Caco-2 (cell line): ENCODE results near the gene BMP7. TPM values are rescaled to one million over a fixed set of nuclear protein-coding genes. Genes with fewer than 3 reads are reported as not detected.

Source experiments
- BruUV-seq: library from RNA; stranded (reverse); fragments of 400-500 nt; replicated peaks from 2 replicates; lab custom pipeline; 2021; lab: Mats Ljungman, UMichigan
- CTCF ChIA-PET: fragments of 300-600 bp; sonication (Branson Sonifier 250); formaldehyde crosslinking; loops from one replicate; lab custom pipeline; 2022; ENCODE audit warnings: antibody characterized with exemption; lab: Charles Lee
- POLR2A ChIA-PET: fragments of 300-600 bp; sonication (Branson Sonifier 250); formaldehyde crosslinking; loops from one replicate; lab custom pipeline; 2022; ENCODE audit warnings: antibody characterized with exemption; lab: Charles Lee
- DNase-seq, 2 experiments: peaks; one replicate each; pipeline versions ENCODE4 v3.0.0 to v3.0.0-alpha.2; 2020 to 2022
- H3K27me3 ChIP-seq: replicated peaks from 2 replicates; pipeline ENCODE4 v1.6.0; 2011; ENCODE audit warnings: low read length; ENCODE audit not compliant: control insufficient read depth, insufficient read depth
- H3K36me3 ChIP-seq: 2 replicates; pipeline ENCODE4 v1.5.1; 2011; ENCODE audit warnings: low read length; ENCODE audit not compliant: control insufficient read depth, insufficient read depth
- H3K4me1 ChIP-seq: fragments of 250-450 bp; sonication (Bioruptor Pico); 2 replicates; pipeline ENCODE4 v1.5.1; 2020; ENCODE audit warnings: mild to moderate bottlenecking
- H3K4me3 ChIP-seq: 2 replicates; pipeline ENCODE4 v1.5.1; 2011; ENCODE audit warnings: low read depth, mild to moderate bottlenecking, control low read depth, low read length
- H3K9me3 ChIP-seq: fragments of 250-450 bp; sonication (Bioruptor Pico); 2 replicates; pipeline ENCODE4 v1.5.1; 2020; ENCODE audit warnings: mild to moderate bottlenecking, moderate library complexity
- H3K27ac Mint-ChIP-seq: one replicate; pipeline ENCODE4 v1.8.0; 2022; ENCODE audit warnings: mixed read lengths; ENCODE audit not compliant: unreplicated experiment
- H3K27me3 Mint-ChIP-seq: one replicate; pipeline ENCODE4 v1.8.0; 2022; ENCODE audit warnings: mixed read lengths; ENCODE audit not compliant: insufficient read depth, unreplicated experiment
- H3K36me3 Mint-ChIP-seq: one replicate; pipeline ENCODE4 v1.8.0; 2022; ENCODE audit warnings: mild to moderate bottlenecking, mixed read lengths; ENCODE audit not compliant: insufficient read depth, unreplicated experiment
- H3K4me1 Mint-ChIP-seq: one replicate; pipeline ENCODE4 v1.8.0; 2022; ENCODE audit warnings: low read depth, mixed read lengths; ENCODE audit not compliant: unreplicated experiment
- H3K4me3 Mint-ChIP-seq: one replicate; pipeline ENCODE4 v1.8.0; 2022; ENCODE audit warnings: mild to moderate bottlenecking, moderate library complexity, mixed read lengths; ENCODE audit not compliant: unreplicated experiment
- H3K9me3 Mint-ChIP-seq: one replicate; pipeline ENCODE4 v1.8.0; 2022; ENCODE audit warnings: mixed read lengths; ENCODE audit not compliant: unreplicated experiment
- intact Hi-C: fragments of 100-400 bp; cut with micrococcal nuclease; formaldehyde crosslinking; loops from one replicate; pipeline ENCODE4 v1.10.0; 2022; ENCODE audit not compliant: unreplicated experiment
- total RNA-seq: library from RNA; stranded (reverse); gene quantifications from 2 replicates; pipeline ENCODE4 v1.2.3, GENCODE V29; 2022
- TF ChIP-seq, protein P1 (sequence below), 2 experiments: fragments of 200-600 bp in 1 of 2; IDR thresholded peaks; 1 replicate in 1 of 2; 2 replicates in 1 of 2; pipeline versions ENCODE4 v1.5.1 to v1.8.0; 2011 to 2022; ENCODE audit warnings: antibody characterized with exemption in 1 of 2, control low read depth in 1 of 2, inconsistent platforms in 1 of 2, low read depth in 1 of 2, low read length in 1 of 2, mild to moderate bottlenecking in 1 of 2, moderate library complexity in 1 of 2; ENCODE audit not compliant: insufficient read depth in 1 of 2, severe bottlenecking in 1 of 2, unreplicated experiment in 1 of 2

BMP7 gene
- total RNA-seq, 1 experiment from 2014 or later = 317 TPM

DNA sequence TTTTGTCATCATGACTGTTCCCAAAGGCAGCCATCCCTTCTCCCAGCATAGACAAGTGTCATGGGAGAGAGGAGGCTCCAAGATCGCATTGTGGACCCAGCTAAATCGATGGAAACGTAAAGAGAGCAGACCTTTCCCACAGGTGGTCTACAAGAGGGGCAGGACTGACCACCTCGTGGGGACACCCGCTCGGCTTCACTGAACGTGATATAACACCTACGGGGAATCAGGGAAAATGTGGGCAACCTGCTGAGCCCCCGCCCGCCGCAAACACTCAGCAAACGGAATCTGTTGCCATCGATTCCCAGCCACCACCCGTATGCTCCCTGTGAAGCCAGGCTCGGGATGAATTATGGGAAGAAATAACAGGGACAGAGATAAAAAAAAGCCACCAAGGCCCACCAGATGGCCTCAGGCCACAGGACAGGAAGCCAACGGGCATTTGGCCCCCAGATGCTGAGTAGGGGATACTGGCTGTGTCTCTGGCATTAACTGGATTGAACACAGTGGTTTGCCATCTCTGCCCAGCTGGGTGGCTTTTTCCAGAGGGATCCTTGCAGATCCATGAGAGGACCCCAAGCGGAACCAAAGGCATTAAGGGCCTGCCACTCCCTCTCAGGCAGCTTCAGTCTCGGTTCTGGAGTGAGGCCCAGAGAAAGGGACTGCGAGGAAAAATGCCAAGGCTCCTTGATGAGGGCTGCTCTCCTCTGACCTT lies 44.4 kb downstream of the BMP7 start:
- CTCF ChIA-PET = interaction anchor here (0.6 to 4.2 kb wide), 5 partner anchors 104 to 204 kb away, joined by 3 to 39 read pairs (median 5); no protein-coding TSS in a partner anchor
- H3K36me3 Mint-ChIP-seq = peaks cover 46% of the 10 kb centered on the region
- H3K27ac Mint-ChIP-seq = no peak overlapping the region
- no peaks in the 10 kb centered on the region for H3K27me3 ChIP-seq
- no TSS peak for BruUV-seq
- H3K4me1 Mint-ChIP-seq = no peaks in the 10 kb centered on the region
- no peak for DNase-seq
- intact Hi-C loops = no loop called here
- H3K9me3 Mint-ChIP-seq = peaks cover 5% of the 10 kb centered on the region
- POLR2A ChIA-PET = no interaction called here
- H3K4me3 Mint-ChIP-seq = no peak overlapping the region
- H3K36me3 ChIP-seq = peaks cover 8% of the 10 kb centered on the region
- H3K27me3 Mint-ChIP-seq = no peaks in the 10 kb centered on the region
- no peak overlapping the region for H3K4me3 ChIP-seq
- peaks cover 7% of the 10 kb centered on the region; the same call in 1 of the 2 replicates for H3K9me3 ChIP-seq
- H3K4me1 ChIP-seq = no peaks in the 10 kb centered on the region
- TF ChIP-seq, protein P1, sequence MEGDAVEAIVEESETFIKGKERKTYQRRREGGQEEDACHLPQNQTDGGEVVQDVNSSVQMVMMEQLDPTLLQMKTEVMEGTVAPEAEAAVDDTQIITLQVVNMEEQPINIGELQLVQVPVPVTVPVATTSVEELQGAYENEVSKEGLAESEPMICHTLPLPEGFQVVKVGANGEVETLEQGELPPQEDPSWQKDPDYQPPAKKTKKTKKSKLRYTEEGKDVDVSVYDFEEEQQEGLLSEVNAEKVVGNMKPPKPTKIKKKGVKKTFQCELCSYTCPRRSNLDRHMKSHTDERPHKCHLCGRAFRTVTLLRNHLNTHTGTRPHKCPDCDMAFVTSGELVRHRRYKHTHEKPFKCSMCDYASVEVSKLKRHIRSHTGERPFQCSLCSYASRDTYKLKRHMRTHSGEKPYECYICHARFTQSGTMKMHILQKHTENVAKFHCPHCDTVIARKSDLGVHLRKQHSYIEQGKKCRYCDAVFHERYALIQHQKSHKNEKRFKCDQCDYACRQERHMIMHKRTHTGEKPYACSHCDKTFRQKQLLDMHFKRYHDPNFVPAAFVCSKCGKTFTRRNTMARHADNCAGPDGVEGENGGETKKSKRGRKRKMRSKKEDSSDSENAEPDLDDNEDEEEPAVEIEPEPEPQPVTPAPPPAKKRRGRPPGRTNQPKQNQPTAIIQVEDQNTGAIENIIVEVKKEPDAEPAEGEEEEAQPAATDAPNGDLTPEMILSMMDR (IDR thresholded peaks at IDR 0.05; ENCODE audit: insufficient read depth in 1 of 2, low read depth in 1 of 2, low read length in 1 of 2, severe bottlenecking in 1 of 2, unreplicated experiment in 1 of 2) = no peak

DNA sequence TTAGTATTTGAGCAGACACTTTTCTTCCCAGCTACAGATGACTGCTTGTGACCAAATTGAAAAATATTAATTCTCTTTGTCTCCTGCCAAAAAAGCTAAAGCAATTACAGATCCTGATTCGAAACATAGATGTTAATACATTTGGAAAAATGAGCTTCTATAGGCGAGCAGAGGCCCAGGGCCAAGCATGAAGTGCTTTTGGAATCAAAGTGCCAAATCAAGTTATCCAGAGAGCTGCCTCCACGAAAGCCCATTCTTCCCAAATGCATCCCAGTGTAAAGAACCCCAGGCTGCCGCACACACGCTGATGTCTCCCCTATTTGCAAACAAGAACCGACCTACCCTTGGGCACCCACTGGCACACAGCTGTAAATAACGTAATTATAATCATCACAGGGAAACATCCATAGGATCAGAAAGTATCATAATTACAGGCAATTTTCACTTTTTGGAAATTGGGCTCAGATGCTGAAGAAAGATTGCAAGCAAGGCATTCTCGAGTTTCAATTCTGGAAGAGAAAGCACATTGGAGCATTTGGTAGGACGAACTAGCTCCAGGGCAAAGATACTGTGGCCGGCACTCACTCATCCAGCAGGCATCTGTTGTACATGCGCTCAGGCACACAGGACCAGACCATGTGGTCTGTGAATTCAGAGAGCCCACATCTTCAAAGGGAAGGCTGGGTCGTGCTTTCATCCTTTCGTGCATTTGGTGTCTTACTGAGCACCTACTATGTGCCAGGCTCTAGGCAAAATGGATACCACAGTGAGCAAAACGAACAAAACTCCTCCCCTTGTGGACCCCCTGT lies 45.9 kb downstream of the BMP7 start:
- intact Hi-C loops = no loop called here
- CTCF ChIA-PET = interaction anchor here (0.7 to 1.8 kb wide), 2 partner anchors 115 to 388 kb away, joined by 3 to 5 read pairs; no protein-coding TSS in a partner anchor
- no TSS peak for BruUV-seq
- H3K36me3 Mint-ChIP-seq = peaks cover 42% of the 10 kb centered on the region
- no peak overlapping the region for H3K27ac Mint-ChIP-seq
- no peaks in the 10 kb centered on the region for H3K27me3 Mint-ChIP-seq
- H3K4me3 Mint-ChIP-seq = no peak overlapping the region
- H3K4me1 Mint-ChIP-seq = no peaks in the 10 kb centered on the region
- Histone ChIP-seq H3K36me3 (peaks cover 8% of the 10 kb centered on the region), H3K4me1 (no peaks in the 10 kb centered on the region), H3K27me3 (no peaks in the 10 kb centered on the region), H3K4me3 (no peak overlapping the region), H3K9me3 (peaks cover 7% of the 10 kb centered on the region; the same call in 1 of the 2 replicates)
- DNase-seq = no peak
- H3K9me3 Mint-ChIP-seq = peaks cover 5% of the 10 kb centered on the region
- POLR2A ChIA-PET = no interaction called here
- TF ChIP-seq, protein P1 (IDR thresholded peaks at IDR 0.05; ENCODE audit: insufficient read depth in 1 of 2, low read depth in 1 of 2, low read length in 1 of 2, severe bottlenecking in 1 of 2, unreplicated experiment in 1 of 2) = no peak

DNA sequence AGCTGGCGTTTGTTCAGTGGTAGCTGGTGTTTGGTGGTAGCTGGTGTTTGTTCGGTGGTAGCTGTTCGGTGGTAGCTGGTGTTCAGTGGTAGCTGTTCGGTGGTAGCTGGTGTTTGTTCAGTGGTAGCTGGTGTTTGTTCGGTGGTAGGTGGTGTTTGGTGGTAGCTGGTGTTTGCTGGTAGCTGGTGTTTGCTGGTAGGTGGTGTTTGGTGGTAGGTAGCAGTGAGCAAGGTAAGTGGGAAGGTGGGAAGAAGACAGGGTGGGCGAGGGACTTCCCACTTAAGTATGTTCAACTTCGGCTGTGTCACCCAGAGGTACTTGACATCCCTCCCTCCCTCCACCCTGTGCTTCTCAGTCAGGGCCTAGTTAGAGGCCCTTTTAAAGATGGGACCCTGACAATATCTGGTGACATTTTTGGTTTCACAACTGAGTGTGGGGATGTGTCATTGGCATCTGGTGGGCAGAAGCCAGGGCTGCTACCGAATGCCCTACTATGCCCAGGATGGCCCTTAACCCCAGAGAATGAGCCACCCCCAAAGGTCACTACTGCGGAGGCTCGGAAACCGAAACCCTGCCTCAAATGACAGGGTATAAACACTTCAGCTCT lies 47.3 kb downstream of the BMP7 start:
- Mint-ChIP-seq H3K9me3 (peaks cover 5% of the 10 kb centered on the region), H3K27ac (no peak overlapping the region), H3K4me1 (no peaks in the 10 kb centered on the region), H3K36me3 (peaks cover 40% of the 10 kb centered on the region), H3K4me3 (no peak overlapping the region), H3K27me3 (no peaks in the 10 kb centered on the region)
- intact Hi-C loops = no loop called here
- TF ChIP-seq, protein P1 (IDR thresholded peaks at IDR 0.05; ENCODE audit: insufficient read depth in 1 of 2, low read depth in 1 of 2, low read length in 1 of 2, severe bottlenecking in 1 of 2, unreplicated experiment in 1 of 2) = no peak
- no peak overlapping the region for H3K4me3 ChIP-seq
- no peaks in the 10 kb centered on the region for H3K27me3 ChIP-seq
- no peaks in the 10 kb centered on the region for H3K4me1 ChIP-seq
- no TSS peak for BruUV-seq
- peaks cover 7% of the 10 kb centered on the region; the same call in 1 of the 2 replicates for H3K9me3 ChIP-seq
- H3K36me3 ChIP-seq = peaks cover 7% of the 10 kb centered on the region
- ChIA-PET CTCF (interaction anchor here (2.3 kb wide), 1 partner anchor 113 kb away, joined by 10 read pairs; no protein-coding TSS in a partner anchor), POLR2A (no interaction called here)
- no peak for DNase-seq
